ENCODE data around the gene PLPP3.

PLPP3 gene

GRCh38 chr1:56451491-56451890 lies 127.9 kb downstream of the PLPP3 start:
- no peak for TF ChIP-seq JUND (IDR thresholded peaks at IDR 0.05; ENCODE audit: low read depth)
- DNase-seq (ENCODE audit: low read depth in 1 of 2, low spot score in 1 of 2) = no peak
- in situ Hi-C loops (cut with HindIII; ENCODE audit: low pct_unique_long_range_greater_than_20kb, low sequenced_read_pairs) = no loop called here

- in situ Hi-C loops (cut with HindIII; ENCODE audit: low pct_unique_long_range_greater_than_20kb, low sequenced_read_pairs) = no loop called here
- no peak for DNase-seq (ENCODE audit: low read depth in 1 of 2, low spot score in 1 of 2)
- no peak for TF ChIP-seq JUND (IDR thresholded peaks at IDR 0.05; ENCODE audit: low read depth)
Observed at GRCh38 chr1:56450004-56450666, 129.2 kb downstream of the PLPP3 start.

GRCh38 chr1:56448529-56449300 lies 130.6 kb downstream of the PLPP3 start:
- in situ Hi-C loops (cut with HindIII; ENCODE audit: low pct_unique_long_range_greater_than_20kb, low sequenced_read_pairs) = no loop called here
- no peak for DNase-seq (ENCODE audit: low read depth in 1 of 2, low spot score in 1 of 2)
- no peak for TF ChIP-seq JUND (IDR thresholded peaks at IDR 0.05; ENCODE audit: low read depth)

- in situ Hi-C loops (cut with HindIII; ENCODE audit: low pct_unique_long_range_greater_than_20kb, low sequenced_read_pairs) = no loop called here
- TF ChIP-seq JUND (IDR thresholded peaks at IDR 0.05; ENCODE audit: low read depth) = no peak
- DNase-seq (ENCODE audit: low read depth in 1 of 2, low spot score in 1 of 2) = no peak
Observed at GRCh38 chr1:56447823-56448222, 131.5 kb downstream of the PLPP3 start.

GRCh38 chr1:56446531-56447098 lies 132.7 kb downstream of the PLPP3 start:
- TF ChIP-seq JUND (IDR thresholded peaks at IDR 0.05; ENCODE audit: low read depth) = no peak
- no peak for DNase-seq (ENCODE audit: low read depth in 1 of 2, low spot score in 1 of 2)
- in situ Hi-C loops (cut with HindIII; ENCODE audit: low pct_unique_long_range_greater_than_20kb, low sequenced_read_pairs) = no loop called here

GRCh38 chr1:56444960-56445646 lies 134.3 kb downstream of the PLPP3 start:
- in situ Hi-C loops (cut with HindIII; ENCODE audit: low pct_unique_long_range_greater_than_20kb, low sequenced_read_pairs) = no loop called here
- DNase-seq (ENCODE audit: low read depth in 1 of 2, low spot score in 1 of 2) = no peak
- no peak for TF ChIP-seq JUND (IDR thresholded peaks at IDR 0.05; ENCODE audit: low read depth)

All from T47D (cell line).